ENCODE measurements around the gene WWOX. TPM values are rescaled to one million over a fixed set of nuclear protein-coding genes. Genes with fewer than 3 reads are reported as not detected.

Gene WWOX
- total RNA-seq, 4 donors from 2014 or later, result 12.9 to 53.5 (median 25.6) TPM

DNA sequence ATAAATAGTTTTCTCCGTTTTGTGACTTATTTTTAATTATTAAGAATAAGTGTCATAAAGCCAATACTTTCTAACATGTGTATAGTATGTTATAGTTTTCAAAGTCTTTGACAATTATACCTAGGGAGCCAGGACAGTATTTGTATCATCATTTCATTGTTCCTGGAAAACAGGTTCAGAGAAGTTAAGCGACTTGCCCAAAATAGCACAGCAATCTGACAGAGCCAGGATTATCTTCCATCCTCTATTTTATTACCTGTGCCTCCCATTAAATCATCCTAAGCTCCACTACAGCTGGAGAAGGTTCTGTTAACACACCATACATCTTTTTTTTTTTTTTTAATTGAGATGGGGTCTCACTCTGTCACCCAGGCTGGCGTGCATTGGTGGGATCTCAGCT is 782.7 kb downstream of the WWOX start:
- Histone ChIP-seq H3K27me3 (no peaks in the 10 kb centered on the region), H3K4me1 (peaks cover 0 to 5% (median 0%) of the 10 kb centered on the region in 3 donors), H3K4me3 (no peak overlapping the region), H3K27ac (no peak overlapping the region), H3K36me3 (no peaks in the 10 kb centered on the region), H3K9me3 (no peaks in the 10 kb centered on the region)
- ATAC-seq, result no peak
- 85 to 100% methylated on average over 3 of the region's 3 CpGs for WGBS, 2 donors (ENCODE audit: low coverage in 1 of 2)
- TF ChIP-seq POLR2A (IDR thresholded peaks at IDR 0.05), result no peak
- no peak for TF ChIP-seq EP300 (IDR thresholded peaks at IDR 0.05)
- TF ChIP-seq, protein P1, sequence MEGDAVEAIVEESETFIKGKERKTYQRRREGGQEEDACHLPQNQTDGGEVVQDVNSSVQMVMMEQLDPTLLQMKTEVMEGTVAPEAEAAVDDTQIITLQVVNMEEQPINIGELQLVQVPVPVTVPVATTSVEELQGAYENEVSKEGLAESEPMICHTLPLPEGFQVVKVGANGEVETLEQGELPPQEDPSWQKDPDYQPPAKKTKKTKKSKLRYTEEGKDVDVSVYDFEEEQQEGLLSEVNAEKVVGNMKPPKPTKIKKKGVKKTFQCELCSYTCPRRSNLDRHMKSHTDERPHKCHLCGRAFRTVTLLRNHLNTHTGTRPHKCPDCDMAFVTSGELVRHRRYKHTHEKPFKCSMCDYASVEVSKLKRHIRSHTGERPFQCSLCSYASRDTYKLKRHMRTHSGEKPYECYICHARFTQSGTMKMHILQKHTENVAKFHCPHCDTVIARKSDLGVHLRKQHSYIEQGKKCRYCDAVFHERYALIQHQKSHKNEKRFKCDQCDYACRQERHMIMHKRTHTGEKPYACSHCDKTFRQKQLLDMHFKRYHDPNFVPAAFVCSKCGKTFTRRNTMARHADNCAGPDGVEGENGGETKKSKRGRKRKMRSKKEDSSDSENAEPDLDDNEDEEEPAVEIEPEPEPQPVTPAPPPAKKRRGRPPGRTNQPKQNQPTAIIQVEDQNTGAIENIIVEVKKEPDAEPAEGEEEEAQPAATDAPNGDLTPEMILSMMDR (IDR thresholded peaks at IDR 0.05), result no peak
- TF ChIP-seq POLR2AphosphoS5 (IDR thresholded peaks at IDR 0.05), result no peak

DNA sequence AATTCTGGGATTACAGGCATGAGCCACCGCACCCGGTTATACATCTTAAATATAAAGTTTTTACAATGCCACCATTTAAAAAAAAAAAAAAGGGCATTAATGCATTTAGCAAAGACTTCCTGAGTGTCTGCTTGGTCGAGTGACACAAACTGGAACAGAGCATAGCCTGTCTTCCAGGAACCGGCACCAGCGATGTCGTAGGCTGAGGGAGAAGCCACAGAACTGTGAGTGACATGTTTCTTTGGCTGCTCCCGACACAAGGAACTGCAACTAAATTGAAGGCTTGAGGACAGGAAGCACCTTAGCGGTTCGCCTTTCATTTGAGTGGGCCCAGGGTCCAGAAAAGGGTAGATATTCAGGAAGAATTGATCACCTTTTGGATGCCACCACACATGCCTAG is 783.3 kb downstream of the WWOX start:
- Histone ChIP-seq H3K9me3 (no peaks in the 10 kb centered on the region), H3K36me3 (no peaks in the 10 kb centered on the region)
- WGBS, 2 donors (ENCODE audit: low coverage in 1 of 2), result 94 to 98% methylated on average over 6 to 9 of the region's 9 CpGs

DNA sequence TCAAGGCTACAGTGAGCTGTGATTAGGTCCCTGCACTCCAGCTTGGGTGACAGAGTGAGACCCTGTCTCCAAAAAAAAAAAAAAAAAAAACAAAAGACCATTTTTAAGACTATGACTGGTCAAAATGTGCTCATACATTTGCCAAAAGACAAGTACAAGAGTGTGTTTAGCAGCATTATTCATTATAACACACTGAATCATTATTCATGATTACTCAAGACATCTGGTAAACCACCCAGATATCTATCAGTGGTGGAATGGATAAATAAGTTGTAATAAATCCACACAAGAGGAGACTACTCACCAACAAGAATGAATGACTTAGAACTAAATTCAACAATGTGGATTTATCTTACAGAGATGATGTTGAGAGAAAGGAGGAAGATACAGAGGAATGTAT is 784.8 kb downstream of the WWOX start:
- Histone ChIP-seq H3K4me3 (no peak overlapping the region), H3K9me3 (no peaks in the 10 kb centered on the region), H3K4me1 (peaks cover 0 to 5% (median 0%) of the 10 kb centered on the region in 3 donors), H3K27me3 (no peaks in the 10 kb centered on the region), H3K36me3 (no peaks in the 10 kb centered on the region), H3K27ac (no peak overlapping the region)
- ATAC-seq, result no peak
- TF ChIP-seq EP300 (IDR thresholded peaks at IDR 0.05) (no peak), POLR2A (IDR thresholded peaks at IDR 0.05) (no peak), POLR2AphosphoS5 (IDR thresholded peaks at IDR 0.05) (no peak)
- TF ChIP-seq, protein P1 (IDR thresholded peaks at IDR 0.05), result no peak

More for the DNA sequence above, 783.3 kb downstream of the WWOX start:
- TF ChIP-seq, protein P1 (IDR thresholded peaks at IDR 0.05), result no peak
- TF ChIP-seq POLR2A (IDR thresholded peaks at IDR 0.05) (no peak), EP300 (IDR thresholded peaks at IDR 0.05) (no peak), POLR2AphosphoS5 (IDR thresholded peaks at IDR 0.05) (no peak)
- Histone ChIP-seq H3K4me1 (peaks cover 0 to 5% (median 0%) of the 10 kb centered on the region in 3 donors), H3K27ac (no peak overlapping the region), H3K4me3 (no peak overlapping the region), H3K27me3 (no peaks in the 10 kb centered on the region)
- no peak for ATAC-seq

DNA sequence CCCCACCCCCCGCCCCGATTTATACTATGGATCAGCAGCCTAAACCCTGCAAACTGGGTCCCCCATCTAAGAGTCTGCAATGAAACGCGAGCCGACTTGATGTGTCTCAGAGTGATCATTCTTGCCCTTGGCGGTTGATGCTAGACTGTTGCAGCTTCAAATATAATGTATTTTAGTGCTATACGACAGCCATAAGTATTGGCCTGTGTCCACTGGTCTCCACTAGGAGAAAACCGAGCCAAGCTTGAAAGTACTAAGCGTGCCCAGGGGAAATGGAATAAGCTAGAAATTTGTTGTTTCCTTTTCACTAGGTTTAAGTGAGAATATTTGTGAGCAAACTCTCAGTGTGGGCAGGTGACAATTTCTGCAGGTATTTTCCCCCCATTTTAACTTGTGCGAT is 789.9 kb downstream of the WWOX start:
- Histone ChIP-seq H3K27me3 (no peaks in the 10 kb centered on the region), H3K4me3 (no peak overlapping the region), H3K27ac (no peak overlapping the region), H3K4me1 (peaks cover 0 to 5% (median 0%) of the 10 kb centered on the region in 3 donors), H3K36me3 (no peaks in the 10 kb centered on the region), H3K9me3 (no peaks in the 10 kb centered on the region)
- ATAC-seq, result no peak
- TF ChIP-seq, protein P1 (IDR thresholded peaks at IDR 0.05), result no peak
- TF ChIP-seq POLR2AphosphoS5 (IDR thresholded peaks at IDR 0.05) (no peak), POLR2A (IDR thresholded peaks at IDR 0.05) (no peak), EP300 (IDR thresholded peaks at IDR 0.05) (no peak)
- 92 to 94% methylated on average over 10 of the region's 10 CpGs for WGBS, 2 donors (ENCODE audit: low coverage in 1 of 2)

DNA sequence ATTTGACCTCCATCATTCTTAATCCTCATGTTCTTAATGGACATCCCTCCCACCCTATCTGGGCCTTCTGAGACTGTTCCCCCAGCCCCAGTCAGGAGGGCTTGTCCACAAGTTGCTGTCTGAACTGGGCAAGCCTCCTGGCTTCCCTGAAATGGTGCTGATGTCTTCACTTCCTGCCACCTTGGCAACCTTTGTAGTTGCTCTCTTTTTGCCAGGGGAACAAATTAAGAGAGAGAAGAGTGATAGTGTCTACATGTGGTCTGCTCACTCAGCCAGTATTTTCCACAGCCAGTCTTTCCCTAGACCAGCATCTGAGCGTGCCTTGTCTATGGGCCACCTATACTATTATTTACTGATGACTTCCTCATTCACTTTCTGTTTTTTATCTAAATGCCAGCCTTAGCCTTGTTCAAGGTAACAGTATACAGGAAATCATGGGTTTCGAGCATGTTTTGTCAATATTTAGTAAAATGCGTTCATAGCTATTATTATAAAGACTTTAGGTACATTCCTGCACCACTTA is 791.0 kb downstream of the WWOX start:
- Histone ChIP-seq H3K36me3 (no peaks in the 10 kb centered on the region), H3K9me3 (no peaks in the 10 kb centered on the region), H3K4me1 (peaks cover 0 to under 1% (median 0%) of the 10 kb centered on the region in 3 donors), H3K27me3 (no peaks in the 10 kb centered on the region), H3K27ac (no peak overlapping the region), H3K4me3 (no peak overlapping the region)
- TF ChIP-seq EP300 (IDR thresholded peaks at IDR 0.05), result no peak
- no peak for TF ChIP-seq POLR2AphosphoS5 (IDR thresholded peaks at IDR 0.05)
- TF ChIP-seq, protein P1 (IDR thresholded peaks at IDR 0.05), result no peak
- TF ChIP-seq POLR2A (IDR thresholded peaks at IDR 0.05), result no peak
- no peak for ATAC-seq
- 100% methylated on average over 3 of the region's 3 CpGs for WGBS, 2 donors (ENCODE audit: low coverage in 1 of 2)

Data from gastroesophageal sphincter (tissue), 4 donors.